Esophagus muscularis mucosa (tissue), 3 donors: ENCODE measurements around the gene KRT8.

ENCODE experiments used
- EP300 ChIP-seq: sonication (generic); formaldehyde crosslinking; IDR thresholded peaks from one replicate; pipeline ENCODE4 v1.6.1; 2017; ENCODE audit warnings: antibody characterized with exemption
- TF ChIP-seq, protein P1 (sequence below), 3 experiments: fragments of 200-600 bp in 2 of 3; fragments of 450-650 bp in 1 of 3; sonication (generic) in 2 of 3; IDR thresholded peaks; one replicate each; pipeline ENCODE4 v1.5.1; 2017 to 2019; ENCODE audit warnings: antibody characterized with exemption in 3 of 3, mild to moderate bottlenecking in 2 of 3, moderate library complexity in 1 of 3

DNA sequence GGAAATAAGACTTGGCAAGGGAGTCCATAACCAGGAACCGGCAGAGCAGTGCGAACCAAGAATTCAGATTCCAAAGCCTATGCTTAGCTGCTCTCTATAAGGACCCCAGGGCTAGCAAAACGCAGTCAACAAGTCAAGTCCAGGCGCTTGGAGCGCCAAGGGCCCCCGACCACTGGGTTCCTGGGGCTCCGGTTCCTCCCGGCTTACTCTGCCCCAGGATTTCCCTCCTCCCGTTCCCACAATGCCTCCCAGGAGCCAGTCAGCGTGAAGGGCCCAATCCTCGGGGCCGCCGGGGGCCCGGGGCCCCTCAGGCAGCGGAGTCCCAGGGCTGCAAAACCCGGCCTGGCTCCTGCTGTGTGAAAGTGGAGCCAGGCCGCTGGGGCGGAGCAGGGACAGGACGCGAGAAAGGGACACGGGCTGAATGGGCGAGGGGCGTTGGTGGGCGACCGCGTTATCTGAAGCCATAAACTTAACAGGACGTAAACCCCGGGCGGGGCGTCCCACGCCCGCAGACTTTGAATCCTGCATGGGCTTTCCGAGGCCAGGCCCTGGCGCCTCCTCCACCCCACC, 1.5 kb downstream of the KRT8 start:
- TF ChIP-seq, protein P1, sequence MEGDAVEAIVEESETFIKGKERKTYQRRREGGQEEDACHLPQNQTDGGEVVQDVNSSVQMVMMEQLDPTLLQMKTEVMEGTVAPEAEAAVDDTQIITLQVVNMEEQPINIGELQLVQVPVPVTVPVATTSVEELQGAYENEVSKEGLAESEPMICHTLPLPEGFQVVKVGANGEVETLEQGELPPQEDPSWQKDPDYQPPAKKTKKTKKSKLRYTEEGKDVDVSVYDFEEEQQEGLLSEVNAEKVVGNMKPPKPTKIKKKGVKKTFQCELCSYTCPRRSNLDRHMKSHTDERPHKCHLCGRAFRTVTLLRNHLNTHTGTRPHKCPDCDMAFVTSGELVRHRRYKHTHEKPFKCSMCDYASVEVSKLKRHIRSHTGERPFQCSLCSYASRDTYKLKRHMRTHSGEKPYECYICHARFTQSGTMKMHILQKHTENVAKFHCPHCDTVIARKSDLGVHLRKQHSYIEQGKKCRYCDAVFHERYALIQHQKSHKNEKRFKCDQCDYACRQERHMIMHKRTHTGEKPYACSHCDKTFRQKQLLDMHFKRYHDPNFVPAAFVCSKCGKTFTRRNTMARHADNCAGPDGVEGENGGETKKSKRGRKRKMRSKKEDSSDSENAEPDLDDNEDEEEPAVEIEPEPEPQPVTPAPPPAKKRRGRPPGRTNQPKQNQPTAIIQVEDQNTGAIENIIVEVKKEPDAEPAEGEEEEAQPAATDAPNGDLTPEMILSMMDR (IDR thresholded peaks at IDR 0.05): no peak
- no peak for TF ChIP-seq EP300
